Muscle layer of duodenum (tissue), 2 donors: Measurements from ENCODE around the gene DPF3.

Experiments used
- H3K27ac ChIP-seq: one replicate; pipeline ENCODE4 v1.7.0; 2013; ENCODE audit warnings: mild to moderate bottlenecking, low read length
- H3K27me3 ChIP-seq: one replicate; pipeline ENCODE4 v1.7.0; 2013; ENCODE audit warnings: low read depth, mild to moderate bottlenecking, control low read depth, low read length
- H3K36me3 ChIP-seq, 2 donors: one replicate each; pipeline ENCODE4 v1.7.0; 2013; ENCODE audit warnings: low read length in 2 of 2, control low read depth in 1 of 2, mild to moderate bottlenecking in 1 of 2; ENCODE audit not compliant: insufficient read depth in 2 of 2, control insufficient read depth in 1 of 2
- H3K4me1 ChIP-seq, 2 donors: one replicate each; pipeline ENCODE4 v1.7.0; 2013; ENCODE audit warnings: low read length in 2 of 2, mild to moderate bottlenecking in 2 of 2, control low read depth in 1 of 2, moderate library complexity in 1 of 2; ENCODE audit not compliant: insufficient read depth in 2 of 2, control insufficient read depth in 1 of 2
- H3K4me3 ChIP-seq, 2 donors: one replicate each; pipeline ENCODE4 v1.7.0; 2013; ENCODE audit warnings: low read length in 2 of 2, low read depth in 1 of 2, mild to moderate bottlenecking in 1 of 2
- H3K9me3 ChIP-seq, 2 donors: one replicate each; pipeline ENCODE4 v1.7.0; 2013; ENCODE audit warnings: low read length in 2 of 2, control low read depth in 1 of 2, mild to moderate bottlenecking in 1 of 2; ENCODE audit not compliant: control insufficient read depth in 1 of 2
- donor health status: healthy.

Gene DPF3

DNA sequence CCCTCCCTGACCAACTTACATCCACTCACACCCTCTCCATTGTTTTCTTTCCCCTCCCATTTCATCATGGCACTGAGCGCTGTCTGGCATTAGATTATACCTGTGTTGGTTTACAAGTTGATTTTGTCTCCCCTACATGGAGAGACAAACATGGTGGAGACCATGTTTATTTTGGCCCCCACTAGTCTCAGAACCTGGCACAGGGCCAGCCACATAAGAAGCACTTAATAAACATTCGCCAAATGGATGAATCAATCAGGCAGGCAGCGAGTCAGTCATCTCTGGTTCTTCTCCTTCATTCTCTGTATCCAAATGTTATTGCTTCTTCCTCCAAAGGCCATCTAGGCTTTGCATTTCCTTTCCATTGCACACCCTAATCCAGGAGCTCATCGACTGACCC lies 177.4 kb downstream of the DPF3 start:
- H3K4me3 ChIP-seq: no peak overlapping the region
- H3K4me1 ChIP-seq: peaks cover 0 to 18% of the 10 kb centered on the region in 2 donors
- H3K36me3 ChIP-seq: no peaks in the 10 kb centered on the region
- no peaks in the 10 kb centered on the region for H3K9me3 ChIP-seq
- no peak overlapping the region for H3K27ac ChIP-seq
- no peaks in the 10 kb centered on the region for H3K27me3 ChIP-seq

DNA sequence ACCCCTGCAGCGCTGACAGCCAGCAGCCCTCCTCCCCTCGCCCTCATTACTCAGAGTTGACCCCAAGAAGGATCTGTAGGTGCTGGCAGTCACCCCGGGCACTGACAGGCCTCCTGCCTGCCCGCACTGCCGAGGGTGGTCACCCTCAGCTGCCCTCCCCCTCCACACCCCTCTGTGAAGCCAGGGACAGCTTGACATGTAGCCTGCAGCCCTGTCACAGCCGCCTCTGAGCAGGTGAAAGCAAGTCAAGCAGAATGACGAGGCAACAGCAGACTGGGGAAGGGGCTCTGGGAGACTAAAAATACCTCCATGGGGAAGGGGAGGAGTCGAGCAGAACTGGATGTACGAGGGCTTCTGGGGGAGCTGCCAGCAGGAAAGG lies 178.1 kb downstream of the DPF3 start:
- H3K4me1 ChIP-seq: peaks cover 0 to 18% of the 10 kb centered on the region in 2 donors
- no peak overlapping the region for H3K4me3 ChIP-seq
- no peak overlapping the region for H3K27ac ChIP-seq
- H3K36me3 ChIP-seq: no peaks in the 10 kb centered on the region
- no peaks in the 10 kb centered on the region for H3K9me3 ChIP-seq
- H3K27me3 ChIP-seq: no peaks in the 10 kb centered on the region

DNA sequence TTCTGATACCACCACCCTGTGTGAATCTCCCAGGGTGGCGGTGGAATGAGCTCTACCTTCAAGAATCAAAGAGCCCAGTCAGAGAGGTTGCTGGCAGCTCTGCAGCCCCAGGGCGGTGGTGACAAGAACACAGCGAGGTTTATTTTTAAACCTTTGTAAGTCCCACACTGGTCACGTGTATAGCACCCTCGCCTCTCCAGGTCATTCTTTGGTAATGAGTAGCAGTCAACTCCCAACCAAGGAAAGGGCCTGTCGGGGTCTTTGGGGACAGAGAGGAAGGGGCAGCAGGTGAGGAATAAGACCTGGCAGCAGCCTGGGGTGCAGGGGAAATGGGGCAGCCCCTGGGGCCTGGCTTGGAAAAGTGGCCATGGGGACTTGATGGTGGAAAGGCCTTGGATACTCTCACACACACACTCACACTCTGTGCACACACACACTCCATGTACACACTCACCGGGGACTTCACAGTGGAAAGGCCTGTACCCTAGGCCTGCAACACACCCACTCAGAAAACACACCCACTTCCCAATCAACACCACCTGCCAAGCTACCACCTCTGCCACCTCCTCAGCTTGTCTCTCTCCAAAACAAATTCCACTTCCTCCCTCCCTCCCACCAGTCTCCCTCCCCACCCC lies 178.6 kb downstream of the DPF3 start:
- H3K9me3 ChIP-seq: no peaks in the 10 kb centered on the region
- no peaks in the 10 kb centered on the region for H3K36me3 ChIP-seq
- no peak overlapping the region for H3K4me3 ChIP-seq
- H3K27me3 ChIP-seq: no peaks in the 10 kb centered on the region
- no peak overlapping the region for H3K27ac ChIP-seq
- H3K4me1 ChIP-seq: peaks cover 0 to 22% of the 10 kb centered on the region in 2 donors

DNA sequence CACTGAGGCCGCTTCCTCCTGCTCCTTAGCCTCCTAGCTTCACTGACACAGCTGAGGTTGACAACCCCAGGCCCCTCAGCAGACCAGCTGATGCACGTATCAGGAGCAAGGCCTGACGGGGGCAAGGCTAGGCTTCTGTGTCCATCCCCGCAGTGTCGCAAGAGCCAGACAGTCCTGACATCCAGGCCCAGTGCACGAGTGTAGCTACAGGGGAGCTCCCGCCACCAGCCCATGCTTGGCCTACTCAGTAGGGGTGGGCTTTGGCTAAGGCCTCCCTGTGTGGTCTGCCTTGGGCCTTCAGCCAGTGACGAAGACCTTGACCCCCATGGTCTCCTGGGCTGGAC lies 179.1 kb downstream of the DPF3 start:
- Histone ChIP-seq H3K9me3 (no peaks in the 10 kb centered on the region), H3K27ac (no peak overlapping the region), H3K4me3 (no peak overlapping the region), H3K27me3 (no peaks in the 10 kb centered on the region), H3K4me1 (peaks cover 0 to 23% of the 10 kb centered on the region in 2 donors), H3K36me3 (no peaks in the 10 kb centered on the region)

DNA sequence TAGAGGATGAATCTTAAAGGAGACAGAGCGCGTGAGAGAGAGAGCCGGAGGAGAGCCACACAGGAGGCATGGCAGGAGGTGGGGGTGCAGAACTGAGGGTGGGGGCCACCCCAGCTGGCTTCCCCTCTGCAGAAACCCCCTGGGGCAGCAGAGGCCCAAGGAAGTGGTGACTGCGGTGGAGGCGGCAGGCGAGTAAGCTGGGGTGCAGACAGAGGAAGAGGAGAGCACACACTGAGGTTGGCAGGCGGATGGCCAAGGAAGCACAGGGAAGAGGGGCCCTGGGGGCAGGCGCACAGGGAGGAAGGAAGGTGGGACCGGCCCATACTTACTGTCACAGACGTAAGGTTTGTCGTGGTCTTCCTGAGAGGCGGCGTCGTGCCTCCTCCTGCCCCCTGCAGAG lies 179.8 kb downstream of the DPF3 start:
- Histone ChIP-seq H3K36me3 (no peaks in the 10 kb centered on the region), H3K4me1 (peaks cover 0 to 23% of the 10 kb centered on the region in 2 donors)

DNA sequence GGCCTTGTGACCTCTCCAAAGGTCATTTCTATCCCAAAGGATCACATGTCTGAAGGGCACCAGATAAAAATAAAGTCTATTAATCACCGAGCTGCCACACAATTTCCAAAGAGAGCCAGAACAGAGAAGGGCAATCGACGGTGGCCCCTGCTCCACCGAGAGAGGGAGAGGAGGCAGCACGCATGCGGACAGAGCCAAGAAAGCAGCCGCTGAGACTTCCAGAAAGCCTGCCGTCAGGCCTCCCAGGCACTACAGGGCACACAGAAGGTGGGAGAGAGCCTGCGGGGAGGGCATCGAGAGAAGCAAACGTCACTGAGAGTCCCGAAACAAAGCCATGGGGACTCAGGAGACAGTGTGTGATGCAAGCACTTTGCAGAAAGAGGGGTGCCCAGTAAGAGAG lies 182.0 kb downstream of the DPF3 start:
- Histone ChIP-seq H3K36me3 (no peaks in the 10 kb centered on the region), H3K27ac (no peak overlapping the region), H3K4me3 (no peak overlapping the region), H3K9me3 (no peaks in the 10 kb centered on the region), H3K27me3 (no peaks in the 10 kb centered on the region), H3K4me1 (peaks cover 0 to 23% of the 10 kb centered on the region in 2 donors)

More for the DNA sequence above, 179.8 kb downstream of the DPF3 start:
- Histone ChIP-seq H3K4me3 (no peak overlapping the region), H3K27me3 (no peaks in the 10 kb centered on the region), H3K27ac (no peak overlapping the region), H3K9me3 (no peaks in the 10 kb centered on the region)

GRCh38 chr14:72709916-72710611 lies 183.8 kb downstream of the DPF3 start:
- no peak overlapping the region for H3K27ac ChIP-seq

GRCh38 chr14:72708708-72709475 lies 185.0 kb downstream of the DPF3 start:
- no peaks in the 10 kb centered on the region for H3K27me3 ChIP-seq
- H3K9me3 ChIP-seq: no peaks in the 10 kb centered on the region
- no peak overlapping the region for H3K4me3 ChIP-seq
- H3K36me3 ChIP-seq: no peaks in the 10 kb centered on the region
- peaks cover 0 to 5% of the 10 kb centered on the region in 2 donors for H3K4me1 ChIP-seq
- no peak overlapping the region for H3K27ac ChIP-seq

More at GRCh38 chr14:72709916-72710611, 183.8 kb downstream of the DPF3 start:
- peaks cover 0 to 9% of the 10 kb centered on the region in 2 donors for H3K4me1 ChIP-seq
- no peaks in the 10 kb centered on the region for H3K9me3 ChIP-seq
- no peak overlapping the region for H3K4me3 ChIP-seq
- no peaks in the 10 kb centered on the region for H3K27me3 ChIP-seq
- no peaks in the 10 kb centered on the region for H3K36me3 ChIP-seq

DNA sequence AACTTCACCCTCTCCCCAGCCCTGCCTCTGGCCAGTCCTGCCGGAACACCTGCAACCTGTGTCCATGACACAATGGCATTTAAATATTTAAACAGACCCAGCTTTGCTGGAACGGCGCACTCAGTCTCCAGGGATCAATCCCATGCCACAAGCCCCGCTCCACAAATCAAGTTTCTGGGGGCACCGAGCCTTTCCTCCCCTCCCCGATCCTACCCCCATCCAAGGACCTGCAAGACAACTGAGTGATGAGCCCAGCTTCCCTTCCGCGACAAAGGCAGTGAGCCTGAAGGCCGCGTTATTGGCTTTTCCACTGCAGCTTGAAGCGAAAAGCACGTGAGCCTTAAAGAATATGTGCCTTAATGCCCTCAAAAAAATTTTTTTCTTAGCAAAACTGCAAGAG lies 185.7 kb downstream of the DPF3 start:
- Histone ChIP-seq H3K4me1 (peaks cover 0 to 5% of the 10 kb centered on the region in 2 donors), H3K4me3 (no peak overlapping the region), H3K36me3 (no peaks in the 10 kb centered on the region), H3K27ac (no peak overlapping the region), H3K27me3 (no peaks in the 10 kb centered on the region), H3K9me3 (no peaks in the 10 kb centered on the region)

DNA sequence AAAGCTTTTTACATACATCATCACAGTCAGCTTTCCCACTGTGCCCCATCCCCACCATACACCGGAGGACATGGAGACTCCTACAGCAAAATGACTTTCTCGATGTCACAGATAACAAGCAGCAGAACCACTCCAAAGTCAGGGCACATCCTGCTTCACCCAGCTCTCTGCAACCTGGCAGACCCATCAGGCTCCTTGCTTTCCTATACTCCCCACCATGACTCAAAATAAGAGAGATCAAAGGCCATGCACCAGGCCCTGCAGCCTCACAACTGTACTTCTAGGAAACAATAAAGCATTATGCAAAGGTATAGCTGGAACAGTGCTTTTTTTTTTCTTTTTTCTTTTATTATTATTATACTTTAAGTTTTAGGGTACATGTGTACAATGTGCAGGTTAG lies 187.4 kb downstream of the DPF3 start:
- H3K27ac ChIP-seq: no peak overlapping the region
- no peaks in the 10 kb centered on the region for H3K36me3 ChIP-seq
- no peak overlapping the region for H3K4me3 ChIP-seq
- H3K4me1 ChIP-seq: peaks cover 0 to 5% of the 10 kb centered on the region in 2 donors
- no peaks in the 10 kb centered on the region for H3K9me3 ChIP-seq
- no peaks in the 10 kb centered on the region for H3K27me3 ChIP-seq

DNA sequence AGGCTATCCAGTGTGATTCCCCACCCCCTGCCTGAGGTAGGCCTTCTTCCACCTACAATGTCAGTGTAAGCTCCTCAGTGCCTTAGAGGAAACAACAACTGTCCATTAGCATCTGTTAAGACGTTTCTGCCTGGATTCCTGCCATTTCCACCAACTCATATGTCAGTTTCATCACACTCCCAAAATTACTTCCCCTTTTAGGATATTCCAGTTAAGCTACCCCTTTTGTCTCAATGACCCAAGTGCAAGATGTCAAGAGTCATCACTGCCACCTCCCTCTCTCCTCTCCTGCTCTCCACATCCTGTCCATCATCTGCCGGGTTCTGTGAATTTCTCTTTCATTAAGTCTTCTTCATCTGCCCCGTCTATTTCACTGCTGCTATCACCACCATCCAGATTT lies 189.4 kb downstream of the DPF3 start:
- no peaks in the 10 kb centered on the region for H3K4me1 ChIP-seq
- H3K9me3 ChIP-seq: no peaks in the 10 kb centered on the region
- no peaks in the 10 kb centered on the region for H3K36me3 ChIP-seq
- H3K4me3 ChIP-seq: no peak overlapping the region
- H3K27ac ChIP-seq: no peak overlapping the region
- H3K27me3 ChIP-seq: no peaks in the 10 kb centered on the region
